NCI-H128 (cell line): ENCODE measurements around the gene WSB1.
"Not testable (repeated sequence)": the region's sequence is repeated elsewhere in the genome, so short reads cannot be mapped to it uniquely, and the experiment has no call there.

Experiments used
- DNase-seq: peaks from one replicate; lab custom pipeline; 2025; ENCODE audit not compliant: unreplicated experiment; lab: John Stamatoyannopoulos, UW

The WSB1 gene

DNA sequence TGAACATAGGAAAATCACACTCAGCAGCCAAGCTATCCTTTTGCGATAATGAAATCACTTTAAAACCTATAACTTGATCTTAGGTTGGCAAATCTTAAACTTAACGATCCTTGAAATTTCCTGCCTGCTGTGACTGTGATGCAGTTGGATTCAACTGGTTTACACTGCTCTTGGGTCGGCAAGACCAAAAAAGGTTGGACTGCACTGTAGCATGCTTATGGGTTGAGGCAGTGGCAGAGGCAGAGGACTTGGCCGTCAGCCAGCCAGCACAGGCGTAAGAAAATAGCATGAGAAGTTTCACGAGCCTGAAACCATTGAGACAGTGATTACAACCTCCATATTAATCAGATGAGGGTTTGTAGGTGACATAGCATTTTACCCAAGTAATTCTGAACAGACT is 21.4 kb downstream of the WSB1 start:
- DNase-seq = no peak

DNA sequence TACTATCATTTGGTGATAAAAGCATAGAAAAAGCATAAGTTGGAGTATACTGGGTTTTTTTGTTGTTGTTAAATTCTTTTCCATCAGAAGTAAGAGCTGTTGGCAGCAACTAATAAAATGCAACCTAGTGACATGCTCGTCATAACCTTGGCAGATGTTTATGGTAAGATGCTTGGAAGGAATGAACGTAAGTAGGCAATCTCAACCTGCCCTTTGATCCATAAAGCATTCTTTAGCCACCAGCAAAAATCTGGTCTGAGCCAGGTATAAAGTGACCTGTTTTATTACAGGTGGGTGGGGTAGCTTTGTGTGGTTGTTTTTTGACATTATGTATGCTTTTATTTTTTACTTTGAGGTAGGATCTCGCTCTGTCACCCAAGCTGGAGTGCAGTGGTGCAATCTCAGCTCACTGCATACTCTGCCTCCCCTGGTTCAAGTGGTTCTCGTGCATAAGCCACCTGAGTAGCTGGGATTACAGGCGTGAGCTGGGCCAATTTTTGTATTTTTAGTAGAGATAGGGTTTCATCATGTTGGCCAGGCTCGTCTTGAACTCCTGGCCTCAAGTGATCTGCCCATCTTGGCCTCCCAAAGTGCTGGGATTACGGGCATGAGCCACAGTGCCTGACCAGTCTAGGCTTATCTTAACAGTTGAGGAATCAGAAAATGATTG is 22.0 kb downstream of the WSB1 start:
- no peak for DNase-seq

DNA sequence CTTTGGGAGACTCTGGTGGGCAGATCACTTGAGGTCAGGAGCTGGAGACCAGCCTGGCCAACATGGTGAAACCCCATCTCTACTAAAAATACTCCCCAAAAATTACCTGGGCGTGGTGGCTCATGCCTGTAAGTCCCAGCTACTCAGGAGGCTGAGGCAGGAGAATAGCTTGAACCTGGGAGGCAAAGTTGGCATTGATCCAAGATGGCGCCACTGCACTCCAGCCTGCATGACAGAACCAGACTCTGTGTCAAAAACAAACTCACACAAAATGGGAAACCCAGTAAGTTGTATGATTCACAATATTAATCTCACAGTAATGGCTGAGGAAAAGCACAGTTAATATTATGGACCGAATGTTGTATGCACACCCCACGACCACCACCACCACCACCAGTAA is 24.3 kb downstream of the WSB1 start:
- DNase-seq = no peak

DNA sequence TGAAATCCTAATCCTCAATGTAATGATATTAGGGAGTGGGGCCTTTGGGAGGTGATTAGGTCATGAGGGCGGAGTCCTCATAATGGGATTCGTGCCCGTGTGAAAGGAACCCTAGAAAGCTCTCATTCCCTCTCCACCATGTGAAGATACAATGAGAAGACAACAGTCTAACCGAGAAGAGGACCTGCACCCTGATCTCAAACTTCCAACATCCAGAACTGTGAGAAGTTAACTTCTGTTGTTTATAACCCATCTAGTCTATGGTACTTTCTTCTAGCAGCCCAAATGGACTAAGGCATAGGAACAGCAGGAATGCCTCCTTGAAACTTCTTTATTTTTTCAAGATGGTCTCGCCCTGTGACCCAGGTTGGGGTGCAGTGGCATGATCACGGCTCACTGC is 24.7 kb downstream of the WSB1 start:
- no peak for DNase-seq

DNA sequence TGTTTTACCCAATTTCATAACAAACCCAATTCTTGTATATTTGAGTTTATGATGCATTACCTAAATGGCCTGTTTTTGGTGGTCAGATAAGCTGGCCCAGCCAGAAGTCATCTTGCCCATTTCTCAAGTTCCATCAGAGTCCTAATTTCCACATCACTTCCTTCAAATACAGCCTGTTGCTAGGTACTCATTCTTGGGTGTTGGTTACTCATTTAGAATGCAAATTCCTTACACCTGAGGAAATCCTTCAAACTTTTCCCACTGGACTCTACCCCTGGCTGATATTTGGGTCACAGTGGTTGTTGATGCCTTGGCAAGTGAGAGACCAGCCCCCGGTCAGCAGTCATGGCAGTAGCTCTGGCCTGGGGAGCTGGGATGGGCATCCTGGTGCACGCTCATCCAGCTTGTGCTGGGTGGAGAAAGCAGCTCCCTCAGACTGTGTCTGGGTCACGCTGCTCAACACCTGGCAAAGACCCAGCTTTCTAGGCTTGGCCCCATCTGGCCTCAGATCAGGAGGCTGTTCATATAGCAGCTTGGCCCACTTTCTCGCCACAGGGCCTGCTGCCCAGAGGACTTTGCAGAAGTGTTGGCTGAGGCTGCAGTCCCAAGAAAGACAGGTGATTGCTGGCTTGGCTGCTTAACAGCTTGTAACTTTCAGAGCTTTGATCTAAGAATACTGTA is 25.8 kb downstream of the WSB1 start:
- no peak for DNase-seq

DNA sequence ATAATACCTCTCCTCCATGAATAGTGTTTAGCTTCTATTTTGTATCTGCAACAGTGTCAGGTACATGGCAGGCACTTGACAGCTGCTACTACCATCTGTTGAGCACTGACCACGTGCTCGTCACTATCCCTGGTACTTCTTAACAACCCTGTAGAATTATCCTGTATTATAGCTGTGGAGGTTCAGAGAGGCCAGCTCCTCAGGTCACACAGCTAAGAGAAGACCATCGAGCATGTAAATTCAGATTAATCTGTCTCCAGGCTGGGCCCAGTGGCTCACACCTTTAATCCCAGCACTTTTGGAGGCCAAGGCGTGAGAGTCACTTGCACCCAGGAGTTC is 26.3 kb downstream of the WSB1 start:
- DNase-seq = no peak

DNA sequence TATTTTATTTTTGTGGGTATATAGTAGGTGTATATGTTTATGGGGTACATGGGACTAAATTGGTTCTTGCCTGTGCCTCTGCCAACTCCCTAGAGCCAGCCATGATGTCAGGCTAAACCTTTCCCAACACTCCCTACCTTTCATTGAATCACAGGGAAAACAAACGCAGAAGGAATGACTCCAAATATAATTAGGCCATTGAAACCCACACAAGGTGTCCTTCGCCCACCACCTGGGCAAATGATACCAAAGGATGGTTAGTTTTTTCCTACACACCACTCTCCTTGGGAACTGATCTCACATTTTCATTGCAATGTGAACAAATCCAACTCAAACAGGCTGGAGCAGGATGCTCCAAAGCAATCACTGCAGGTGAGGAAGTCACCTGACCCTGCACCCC is 27.5 kb downstream of the WSB1 start:
- no peak for DNase-seq

- DNase-seq = no peak
Measured at GRCh38 chr17:27322026-27322425, 28.1 kb downstream of the WSB1 start.

DNA sequence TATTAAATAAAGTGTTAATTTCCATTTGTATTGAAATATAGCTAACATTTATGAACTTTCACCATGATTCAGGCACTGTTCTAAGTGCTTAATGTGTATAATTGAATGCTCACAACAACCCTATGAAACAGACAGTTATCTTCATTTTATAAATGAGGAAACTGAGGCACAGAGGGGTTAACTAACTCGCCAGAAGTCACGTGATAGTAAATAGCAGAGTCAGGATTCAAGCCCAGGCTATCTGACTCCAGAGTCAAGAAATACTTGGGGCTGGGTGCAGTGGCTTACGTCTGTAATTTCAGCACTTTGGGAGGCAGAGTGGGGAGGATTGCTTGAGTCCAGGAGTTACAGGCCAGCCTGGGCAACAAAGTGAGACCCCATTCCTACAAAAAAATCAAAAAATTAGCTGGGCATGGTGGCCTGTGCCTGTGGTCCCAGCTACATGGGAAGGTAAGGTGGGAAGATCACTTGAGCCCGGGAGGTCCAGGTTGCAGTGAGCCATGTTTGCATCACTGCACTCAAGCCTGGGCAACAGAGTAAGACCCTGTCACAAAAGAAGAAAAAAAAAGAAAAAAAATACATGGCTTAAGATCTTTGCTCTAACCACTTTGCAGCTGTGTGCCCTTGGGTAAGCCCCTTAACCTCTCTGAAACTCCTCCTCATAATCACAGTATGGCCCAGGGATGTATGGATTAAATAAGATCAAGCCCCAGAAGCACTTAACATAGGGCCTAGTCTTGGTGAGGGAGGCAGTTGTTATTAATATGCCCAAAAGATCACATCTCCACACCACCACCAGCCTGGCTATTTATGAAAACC is 29.0 kb downstream of the WSB1 start:
- no peak for DNase-seq

DNA sequence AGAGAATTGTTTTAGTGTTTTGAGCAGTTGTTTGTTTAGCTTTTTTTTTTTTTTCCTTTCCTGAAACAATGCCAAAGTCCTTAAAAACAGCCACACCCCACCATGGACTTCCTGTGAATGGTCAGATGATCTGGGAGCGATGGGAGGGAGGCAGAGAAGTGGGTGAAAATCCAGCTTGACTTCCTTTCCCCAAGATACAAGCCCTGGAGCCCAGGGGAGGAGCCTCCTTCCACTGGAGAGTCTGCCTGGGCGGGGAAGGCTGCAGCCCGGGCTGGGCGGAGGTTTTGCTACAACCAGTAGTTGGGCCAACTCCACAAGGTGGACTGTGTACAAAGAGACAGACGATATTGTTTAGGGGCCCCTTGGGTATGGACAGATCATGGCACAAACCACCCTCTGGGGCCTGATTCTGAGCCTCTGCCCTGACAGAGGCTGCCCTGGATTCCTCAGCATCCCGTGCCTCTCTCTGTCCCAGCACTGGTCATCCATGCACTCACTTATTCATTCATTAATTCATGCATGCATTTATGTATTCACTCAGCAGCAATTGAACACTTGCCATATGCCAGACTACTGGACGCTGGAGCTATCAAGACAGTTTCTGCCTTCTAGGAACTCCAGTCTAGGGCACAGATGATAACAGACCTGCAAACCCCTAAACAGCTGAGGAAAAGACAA is 29.8 kb downstream of the WSB1 start:
- DNase-seq = no peak

DNA sequence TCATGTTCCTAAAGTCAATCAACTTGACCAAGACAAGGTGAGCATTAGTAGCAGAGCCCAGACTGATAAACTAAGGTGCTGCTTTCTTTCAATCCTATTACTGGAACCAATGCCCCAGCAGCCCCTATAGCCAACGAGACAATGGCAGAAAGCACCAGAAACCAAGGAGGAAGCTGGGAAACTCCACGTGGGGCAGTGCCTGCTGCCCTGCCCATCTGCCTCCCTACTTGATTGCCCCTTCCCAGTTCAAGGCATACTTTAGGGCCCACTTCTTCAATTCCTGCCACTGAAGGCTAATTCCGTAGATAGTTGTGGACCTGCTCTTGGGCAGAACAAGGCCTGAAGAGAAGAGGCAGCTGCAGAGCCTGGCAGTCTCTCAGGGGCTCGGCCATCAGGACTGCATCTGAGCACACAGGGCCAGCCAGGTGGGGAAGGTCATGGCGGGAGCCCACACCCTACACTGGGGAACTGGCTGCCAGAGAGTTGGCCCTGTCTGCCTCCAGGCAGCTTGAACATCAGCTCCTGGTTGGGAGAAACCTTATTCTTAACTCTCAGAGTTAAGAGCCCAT is 30.9 kb downstream of the WSB1 start:
- no peak for DNase-seq

DNA sequence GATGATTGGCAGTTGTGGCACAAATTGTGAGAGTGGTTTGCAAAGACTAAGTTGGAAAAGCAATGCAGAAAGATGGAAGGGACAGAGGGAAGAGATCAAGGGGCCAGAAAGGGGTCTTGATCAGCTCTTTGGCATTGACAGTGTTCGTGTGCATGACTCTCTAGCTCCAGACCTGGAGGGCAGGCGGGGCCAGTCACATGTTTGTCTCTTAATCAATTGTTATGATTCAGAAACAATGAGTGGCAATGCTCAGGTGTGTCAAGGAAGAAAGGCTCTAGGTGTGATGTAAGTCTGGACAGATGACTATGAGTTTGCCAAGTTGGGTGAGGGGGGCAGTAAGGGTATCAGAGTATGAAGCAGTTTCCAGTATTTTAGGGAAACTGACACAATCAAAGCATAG is 32.1 kb downstream of the WSB1 start:
- DNase-seq = no peak

DNA sequence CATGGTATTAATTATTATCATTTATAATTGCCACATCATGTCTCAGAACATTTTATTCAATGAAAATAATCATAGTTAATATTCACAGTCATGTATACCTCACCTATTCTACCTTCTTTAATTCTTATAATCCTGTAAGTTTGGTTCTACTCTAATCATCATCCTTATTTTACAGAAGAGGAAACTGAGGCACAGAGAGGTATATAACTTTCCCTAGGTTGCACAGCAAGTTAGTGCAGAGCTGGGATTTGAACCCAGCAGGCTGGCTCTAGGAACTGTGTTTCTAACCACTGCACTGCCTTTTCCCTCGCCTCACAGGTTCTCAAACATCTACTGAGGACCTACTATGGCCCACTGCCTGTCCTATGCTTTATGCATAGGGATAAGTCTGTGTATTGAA is 32.7 kb downstream of the WSB1 start:
- DNase-seq = no peak

- no peak for DNase-seq
Measured at GRCh38 chr17:27327397-27327796, 33.5 kb downstream of the WSB1 start.

GRCh38 chr17:27327871-27328270 is 34.0 kb downstream of the WSB1 start:
- no peak for DNase-seq

DNA sequence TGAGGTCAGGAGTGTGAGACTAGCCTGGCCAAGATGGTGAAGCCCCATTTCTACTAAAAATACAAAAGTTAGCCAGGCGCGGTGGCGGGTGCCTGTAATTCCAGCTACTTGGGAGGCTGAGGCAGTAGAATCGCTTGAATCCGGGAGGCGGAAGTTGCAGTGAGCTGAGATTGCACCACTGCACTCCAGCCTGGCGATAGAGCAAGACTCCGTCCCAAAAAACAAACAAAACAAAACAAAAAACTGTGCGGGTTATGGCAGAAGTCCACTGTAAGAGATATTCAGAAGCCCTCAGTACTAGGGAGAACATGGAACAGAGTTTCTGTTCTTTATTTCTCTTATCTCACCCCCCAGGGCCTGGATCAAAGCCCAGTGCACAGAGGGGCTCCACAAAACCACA is 34.8 kb downstream of the WSB1 start:
- DNase-seq = not testable (repeated sequence)

- no peak for DNase-seq
Measured at GRCh38 chr17:27329146-27329805, 35.4 kb downstream of the WSB1 start.

- no peak for DNase-seq
Measured at GRCh38 chr17:27332047-27332393, 38.1 kb downstream of the WSB1 start.

DNA sequence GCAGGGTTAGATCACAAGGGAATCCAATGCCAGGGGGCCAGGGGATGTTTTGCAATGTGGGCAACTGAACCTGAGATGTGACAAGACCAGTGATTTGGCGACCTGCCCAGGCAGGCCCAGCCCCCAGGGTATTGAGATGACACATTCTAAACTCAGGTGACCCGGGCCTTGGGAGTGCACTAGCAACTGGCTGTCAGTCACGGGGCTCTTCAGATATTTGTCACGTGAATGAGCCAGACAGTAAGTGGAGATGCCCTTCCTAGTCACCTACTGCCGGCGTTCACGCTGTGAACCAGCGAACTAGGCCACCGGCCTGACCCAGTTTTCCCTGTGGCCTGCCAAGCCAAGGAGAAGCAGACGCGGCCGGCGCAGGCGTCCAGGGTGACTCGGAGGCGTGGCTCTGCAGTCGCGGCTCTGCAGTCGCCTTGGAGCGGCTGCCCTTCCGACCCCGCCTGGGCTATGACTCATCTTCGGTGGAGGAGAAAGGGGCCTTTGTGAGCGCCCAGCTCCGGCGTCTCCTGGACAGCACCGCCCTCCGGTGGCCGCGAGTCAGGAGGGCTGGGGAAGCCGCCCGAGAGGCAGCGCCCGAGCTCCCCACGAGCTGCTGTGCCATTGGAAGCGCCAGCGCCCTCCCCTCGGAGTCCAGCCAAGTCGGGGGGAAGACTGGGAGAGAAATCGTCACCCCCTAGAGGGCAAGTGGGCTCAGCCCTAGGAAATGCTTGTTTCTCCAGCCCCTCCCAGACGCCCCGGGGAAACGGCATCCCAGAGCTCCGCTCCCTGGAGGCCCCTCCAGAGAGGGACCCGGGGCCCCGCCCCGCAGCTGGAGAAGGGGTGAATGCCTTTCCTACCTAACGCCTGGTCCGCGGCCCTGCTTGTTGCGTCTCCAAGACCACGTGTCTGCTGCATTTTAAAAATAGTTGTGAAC is 38.8 kb downstream of the WSB1 start:
- DNase-seq = peak; percentile 78

- no peak for DNase-seq
Measured at GRCh38 chr17:27333410-27333980, 39.6 kb downstream of the WSB1 start.
